Ramos (cell line): ENCODE results near the gene STRADB.
"Not testable (repeated sequence)": the region's sequence is repeated elsewhere in the genome, so short reads cannot be mapped to it uniquely, and the experiment has no call there.

Experiments
- in situ Hi-C: fragments of 300-500 bp; cut with MboI; formaldehyde crosslinking; loops from one replicate; pipeline ENCODE4 v1.14.3; 2022; ENCODE audit warnings: low sequenced_read_pairs; ENCODE audit not compliant: unreplicated experiment

The STRADB gene

DNA sequence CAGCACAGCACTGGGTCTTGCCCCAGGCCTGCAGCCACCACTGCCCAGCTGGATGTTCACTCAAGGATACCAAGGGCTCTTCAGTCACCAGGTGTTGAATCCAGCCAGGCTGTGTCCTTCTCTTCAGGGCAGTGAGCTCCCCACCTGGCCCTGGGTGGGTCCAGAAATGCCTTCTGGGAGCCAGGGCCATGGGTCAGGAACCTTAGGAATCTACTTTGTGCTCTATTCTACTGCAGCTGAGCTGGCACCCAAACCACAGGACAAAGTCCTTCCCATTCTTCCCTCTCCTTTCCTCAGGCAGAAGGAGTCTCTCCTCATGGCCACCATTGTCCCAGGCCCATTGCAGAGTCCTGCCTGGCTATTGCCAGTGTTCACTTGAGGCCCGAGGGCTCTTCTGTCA, 13.0 kb downstream of the STRADB start:
- in situ Hi-C loops: no loop called here

GRCh38 chr2:201465524-201465971, 14.0 kb downstream of the STRADB start:
- in situ Hi-C loops: no loop called here

GRCh38 chr2:201466050-201466675, 14.6 kb downstream of the STRADB start:
- in situ Hi-C loops: no loop called here

DNA sequence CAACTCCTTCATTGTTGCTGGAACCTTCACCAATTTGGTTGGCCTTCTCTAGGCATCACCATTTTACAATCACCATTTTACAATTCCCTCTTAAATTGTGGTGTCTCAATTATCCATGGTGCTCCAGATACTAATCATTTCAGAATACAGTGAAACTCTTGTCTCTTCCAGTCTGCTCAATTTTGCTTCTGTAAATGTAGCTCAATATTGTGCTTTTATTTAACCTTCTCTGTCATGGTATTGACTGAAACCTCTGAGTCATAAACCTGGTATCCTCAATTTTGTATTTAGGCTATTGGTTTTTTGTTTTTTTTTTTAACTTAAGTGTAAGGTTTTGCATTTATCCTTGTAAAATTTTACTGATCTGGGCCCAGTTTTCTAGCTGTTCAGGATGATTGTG, 16.1 kb downstream of the STRADB start:
- in situ Hi-C loops: no loop called here

DNA sequence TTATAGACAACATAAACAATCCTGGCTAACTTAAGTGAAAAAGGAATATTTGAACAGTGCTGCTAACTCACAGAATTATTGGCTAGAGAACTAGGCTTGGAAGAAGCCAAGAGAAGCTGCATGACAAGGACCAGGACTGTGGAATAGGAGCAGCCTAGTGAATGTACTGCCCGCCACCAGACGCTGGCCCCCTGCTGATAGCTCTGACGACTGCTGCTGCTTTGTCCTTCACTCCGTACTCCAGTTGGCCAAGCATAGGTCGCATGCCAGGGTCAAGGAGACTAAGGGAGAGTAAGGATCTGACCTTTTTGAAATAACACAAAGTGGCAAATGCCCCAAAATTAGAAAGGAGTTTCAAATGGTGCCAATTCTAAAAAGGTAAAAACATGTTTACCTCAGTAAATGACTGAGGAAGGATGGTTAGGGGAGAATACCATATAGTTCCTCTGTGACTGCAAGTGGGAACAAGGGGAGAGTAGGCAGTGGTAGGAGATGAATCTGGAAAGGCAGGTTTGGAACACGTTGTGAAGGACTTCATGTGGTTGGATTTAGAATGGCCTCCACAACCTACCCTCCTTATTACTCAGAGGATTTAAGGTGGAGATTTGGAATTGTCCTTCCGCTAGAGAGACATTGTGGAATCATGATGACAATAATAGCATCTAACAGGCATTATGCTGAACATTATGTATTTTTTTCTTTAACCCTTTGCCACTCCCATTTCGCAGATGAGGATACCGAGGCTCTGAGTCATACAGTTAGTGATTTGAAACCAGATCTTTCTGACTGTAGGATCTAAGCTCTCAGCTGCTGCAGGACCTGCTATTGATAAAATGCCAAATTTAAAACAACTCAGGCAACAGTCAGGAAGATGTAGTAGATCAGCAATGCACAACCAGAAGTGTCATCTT, 19.5 kb downstream of the STRADB start:
- in situ Hi-C loops: no loop called here

GRCh38 chr2:201471732-201472393, 20.3 kb downstream of the STRADB start:
- in situ Hi-C loops: no loop called here

GRCh38 chr2:201472411-201472810, 20.9 kb downstream of the STRADB start:
- in situ Hi-C loops: no loop called here

GRCh38 chr2:201482543-201482942, 31.0 kb downstream of the STRADB start:
- in situ Hi-C loops: no loop called here

- in situ Hi-C loops: no loop called here
Observed at GRCh38 chr2:201483342-201483741, 31.8 kb downstream of the STRADB start.

DNA sequence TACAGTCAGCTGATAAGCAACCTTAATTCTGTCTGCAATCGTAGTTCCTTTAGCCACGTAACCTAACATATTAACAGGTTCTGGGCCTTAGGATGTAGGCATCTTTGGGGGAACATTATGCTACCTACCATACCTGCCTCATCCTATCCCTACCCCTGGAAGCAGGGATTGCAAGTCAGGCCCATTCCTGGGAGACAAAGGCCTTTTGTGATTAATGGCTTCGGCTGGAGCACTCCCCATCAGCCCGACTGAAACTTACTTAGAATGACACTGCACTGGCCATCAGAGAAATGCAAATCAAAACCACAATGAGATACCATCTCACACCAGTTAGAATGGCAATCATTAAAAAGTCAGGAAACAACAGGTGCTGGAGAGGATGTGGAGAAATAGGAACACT, 32.2 kb downstream of the STRADB start:
- in situ Hi-C loops: not testable (repeated sequence)

GRCh38 chr2:201484805-201485204, 33.3 kb downstream of the STRADB start:
- in situ Hi-C loops: no loop called here

DNA sequence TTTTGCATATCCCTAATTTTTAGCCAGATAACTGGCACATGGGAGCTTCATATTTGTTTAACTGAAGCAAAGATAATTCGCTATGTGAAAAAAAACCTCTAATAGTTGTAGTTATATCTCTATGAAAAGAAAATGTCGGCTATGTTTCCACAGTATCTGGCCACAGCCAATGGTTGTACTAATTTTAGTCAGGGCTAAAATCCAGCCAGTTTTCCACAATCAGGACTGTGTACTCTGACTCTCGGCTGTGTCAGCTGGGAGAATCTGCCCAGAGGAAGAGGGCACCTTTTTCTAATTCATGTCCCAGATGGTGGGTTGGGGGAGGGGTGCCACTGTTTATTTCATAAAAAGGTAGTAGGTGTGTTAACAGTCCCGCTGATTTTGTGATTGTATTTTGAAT, 38.8 kb downstream of the STRADB start:
- in situ Hi-C loops: no loop called here

- in situ Hi-C loops: no loop called here
Observed at GRCh38 chr2:201496785-201497184, 45.2 kb downstream of the STRADB start.

DNA sequence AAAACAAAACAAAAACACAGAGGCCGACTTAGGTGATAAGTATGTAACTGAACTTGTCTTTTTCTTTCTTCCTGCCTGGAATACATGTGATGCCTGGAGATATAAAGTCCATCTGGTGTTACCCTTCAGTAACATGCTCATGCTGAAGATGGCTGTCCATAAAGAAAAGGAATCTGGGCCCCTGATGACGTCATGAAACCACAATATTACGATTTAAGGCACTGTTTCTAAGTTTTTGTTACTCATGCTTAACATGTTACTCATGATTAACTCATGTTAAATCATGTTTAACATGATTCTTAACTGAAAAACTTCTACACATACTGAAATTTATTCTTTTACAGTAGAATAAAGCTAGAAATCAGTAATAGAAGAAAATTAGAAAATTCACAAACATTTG, 49.0 kb downstream of the STRADB start:
- in situ Hi-C loops: no loop called here

DNA sequence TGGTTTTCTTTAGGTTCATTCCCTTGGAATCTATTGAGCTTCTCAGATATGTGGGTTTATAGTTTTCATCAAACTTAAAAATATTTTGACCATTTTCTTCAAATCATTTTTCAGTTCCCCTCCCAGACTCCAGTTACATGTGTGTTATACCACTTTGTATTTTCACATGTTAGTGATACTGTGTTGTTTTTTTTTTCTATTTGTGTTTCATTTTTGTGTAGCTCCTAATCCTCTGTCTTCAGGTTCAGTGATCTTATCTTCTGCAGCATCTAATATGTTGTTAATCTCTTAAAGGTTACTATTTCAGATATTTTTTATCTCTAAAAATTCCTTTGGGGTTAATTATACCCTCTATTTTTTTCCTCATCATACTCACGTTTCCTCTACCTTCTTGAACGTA, 51.2 kb downstream of the STRADB start:
- in situ Hi-C loops: no loop called here

DNA sequence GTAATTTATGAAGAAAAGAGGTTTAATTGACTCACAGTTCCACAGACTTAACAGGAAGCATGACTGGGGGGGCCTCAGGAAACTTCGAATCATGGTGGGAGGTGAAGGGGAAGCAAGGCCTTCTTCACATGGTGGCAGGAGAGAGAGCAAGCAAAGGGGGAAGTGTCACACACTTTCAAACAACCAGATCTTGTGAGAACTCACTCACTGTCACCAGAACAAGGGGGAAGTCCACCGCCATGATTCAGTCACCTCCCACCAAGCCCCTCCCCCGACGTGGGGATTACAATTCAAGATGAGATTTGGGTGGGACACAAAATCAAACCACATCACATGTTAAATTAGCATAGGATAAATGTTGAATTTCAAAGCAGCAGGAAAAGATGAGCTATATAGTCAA, 56.2 kb downstream of the STRADB start:
- in situ Hi-C loops: no loop called here

GRCh38 chr2:201513271-201513670, 61.7 kb downstream of the STRADB start:
- in situ Hi-C loops: no loop called here

GRCh38 chr2:201515573-201516246, 64.2 kb downstream of the STRADB start:
- in situ Hi-C loops: no loop called here

DNA sequence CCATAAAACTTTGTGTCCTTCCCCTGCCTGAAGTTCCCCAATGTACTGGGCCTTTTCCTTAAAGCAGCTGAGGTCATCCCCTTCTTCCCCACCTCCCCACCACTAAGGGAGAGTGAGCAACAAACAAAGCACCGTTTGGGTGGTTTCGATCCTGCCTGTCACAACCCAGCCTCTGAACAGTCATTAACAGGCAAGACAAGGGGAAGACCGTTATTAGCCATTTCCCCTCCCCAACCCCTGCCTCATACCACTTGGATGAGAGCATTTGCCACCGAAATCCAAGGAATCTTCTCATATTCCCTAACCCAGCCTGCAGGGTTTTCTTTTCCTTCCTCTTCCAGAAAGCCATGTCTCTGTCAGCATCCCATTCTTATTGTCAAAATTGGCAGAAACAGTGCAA, 65.6 kb downstream of the STRADB start:
- in situ Hi-C loops: no loop called here

- in situ Hi-C loops: no loop called here
Observed at GRCh38 chr2:201520201-201520600, 68.7 kb downstream of the STRADB start.

DNA sequence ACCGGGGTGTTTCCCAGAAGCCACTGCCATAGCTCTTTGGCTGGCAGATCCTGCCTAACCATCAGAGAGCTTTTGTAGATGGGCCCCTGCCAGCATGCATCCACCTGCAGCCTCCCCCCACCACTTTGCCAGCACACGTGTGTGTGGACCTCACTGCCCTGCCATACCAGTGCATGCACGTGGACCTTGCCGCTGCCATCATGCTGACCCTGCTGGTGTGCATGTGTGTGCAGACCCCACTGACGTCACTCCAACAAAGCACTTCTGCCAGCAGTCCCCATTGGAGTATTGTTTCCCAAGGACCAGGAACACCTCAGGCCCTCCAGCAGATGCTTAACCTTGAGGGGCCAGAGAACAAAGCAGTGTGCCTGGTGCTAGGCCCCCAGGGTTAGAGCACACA, 71.4 kb downstream of the STRADB start:
- in situ Hi-C loops: no loop called here
